HCT116 (cell line): Measurements from ENCODE around the gene IL1R2. TPM values are rescaled to one million over a fixed set of nuclear protein-coding genes. Genes with fewer than 3 reads are reported as not detected.

ENCODE experiments used
- ATAC-seq: fragments of 200-7000 bp; cut with Tn5 transposase; 2 replicates; pipeline ENCODE4 v1.9.1; 2020; ENCODE audit warnings: mild to moderate bottlenecking, moderate library complexity
- BruUV-seq: library from RNA; stranded (reverse); fragments of 400-500 nt; replicated peaks from 2 replicates; lab custom pipeline; 2021; lab: Mats Ljungman, UMichigan
- CTCF ChIA-PET: fragments of 300-600 bp; sonication (Branson Sonifier 250); formaldehyde crosslinking; loops from one replicate; lab custom pipeline; 2021; ENCODE audit warnings: antibody characterized with exemption; lab: Charles Lee
- POLR2A ChIA-PET: fragments of 300-600, 350-600 bp; sonication (Branson Sonifier 250); formaldehyde crosslinking; loops from one replicate; lab custom pipeline; 2021; ENCODE audit warnings: antibody characterized with exemption; lab: Charles Lee
- RAD21 ChIA-PET, 2 experiments: fragments of 300-600 bp; sonication (Branson Sonifier 250); formaldehyde crosslinking; loops; one replicate each; lab custom pipeline; 2023; ENCODE audit warnings: low total read pairs in 2 of 2; ENCODE audit not compliant: uncharacterized antibody in 2 of 2, unreplicated experiment in 2 of 2, low non-redundant PET in 1 of 2; lab: Charles Lee
- DNase-seq: peaks from one replicate; pipeline ENCODE4 v3.0.0-alpha.2; 2010; ENCODE audit warnings: low read depth, low spot score
- H2AFZ ChIP-seq: fragments of 200-600 bp; shearing (Covaris generic), sonication (generic); 2 replicates; pipeline ENCODE4 v1.6.1; 2017; ENCODE audit warnings: low read depth, mixed run types, mixed read lengths, antibody characterized with exemption, low read length; ENCODE audit not compliant: poor library complexity, severe bottlenecking
- H3K27ac ChIP-seq: 2 replicates; pipeline ENCODE4 v1.5.1; 2012; ENCODE audit warnings: low read depth, low read length
- H3K27me3 ChIP-seq: fragments of 200-600 bp; sonication (generic); 2 replicates; pipeline ENCODE4 v1.6.1; 2016; ENCODE audit warnings: mixed run types, low read length, mixed read lengths; ENCODE audit not compliant: insufficient read depth
- H3K36me3 ChIP-seq, 2 experiments: fragments of 200-500 bp in 1 of 2; fragments of 200-600 bp in 1 of 2; sonication (Bioruptor generic) in 1 of 2; sonication (generic) in 1 of 2; 2 replicates each; pipeline versions ENCODE4 v1.5.1 to v1.6.1; 2014 to 2016; ENCODE audit warnings: low read length in 2 of 2, inconsistent platforms in 1 of 2, mixed read lengths in 1 of 2, mixed run types in 1 of 2; ENCODE audit not compliant: insufficient read depth in 2 of 2, control insufficient read depth in 1 of 2
- H3K4me1 ChIP-seq, 2 experiments: fragments of 200-600 bp in 1 of 2; sonication (generic) in 1 of 2; 2 replicates each; pipeline versions ENCODE4 v1.5.1 to v1.6.1; 2012 to 2017; ENCODE audit warnings: low read length in 2 of 2, inconsistent platforms in 1 of 2, mild to moderate bottlenecking in 1 of 2, mixed read lengths in 1 of 2, mixed run types in 1 of 2, moderate library complexity in 1 of 2; ENCODE audit not compliant: insufficient read depth in 2 of 2, control insufficient read depth in 1 of 2
- H3K4me2 ChIP-seq: fragments of 200-600 bp; sonication (generic); 2 replicates; pipeline ENCODE4 v1.6.1; 2017; ENCODE audit warnings: mixed run types, low read length, mixed read lengths
- H3K4me3 ChIP-seq, 2 experiments: fragments of 200-600 bp in 1 of 2; sonication (generic) in 1 of 2; replicated peaks in 1 of 2; 2 replicates each; pipeline ENCODE4 v1.5.1; 2011 to 2016; ENCODE audit warnings: low read length in 2 of 2, control low read depth in 1 of 2, low read depth in 1 of 2, mild to moderate bottlenecking in 1 of 2, mixed read lengths in 1 of 2, mixed run types in 1 of 2
- H3K79me2 ChIP-seq: fragments of 200-600 bp; sonication (generic); 2 replicates; pipeline ENCODE4 v1.6.1; 2017; ENCODE audit warnings: mild to moderate bottlenecking, mixed run types, low read length, moderate library complexity, mixed read lengths; ENCODE audit not compliant: insufficient read depth
- H3K9ac ChIP-seq: fragments of 200-600 bp; sonication (generic); 2 replicates; pipeline ENCODE4 v1.6.1; 2016; ENCODE audit warnings: low read length, mixed read lengths
- H3K9me2 ChIP-seq: fragments of 200-600 bp; sonication (generic), shearing (Covaris generic); 2 replicates; pipeline ENCODE4 v1.6.1; 2017; ENCODE audit warnings: mixed run types, mild to moderate bottlenecking, moderate library complexity; ENCODE audit not compliant: insufficient read depth
- H3K9me3 ChIP-seq, 2 experiments: fragments of 200-500 bp in 1 of 2; fragments of 200-600 bp in 1 of 2; sonication (Bioruptor generic) in 1 of 2; sonication (generic) in 1 of 2; 2 replicates each; pipeline ENCODE4 v1.6.1; 2014 to 2017; ENCODE audit warnings: low read length in 2 of 2, mixed read lengths in 2 of 2, inconsistent platforms in 1 of 2, low read depth in 1 of 2, mild to moderate bottlenecking in 1 of 2, mixed run types in 1 of 2, moderate library complexity in 1 of 2; ENCODE audit not compliant: control insufficient read depth in 1 of 2, insufficient read depth in 1 of 2
- H4K20me1 ChIP-seq: fragments of 200-600 bp; sonication (generic), shearing (Covaris generic); 2 replicates; pipeline ENCODE4 v1.6.1; 2017; ENCODE audit warnings: mixed run types, mild to moderate bottlenecking, moderate library complexity; ENCODE audit not compliant: insufficient read depth
- ATF3 ChIP-seq: IDR thresholded peaks from 2 replicates; pipeline ENCODE4 v1.6.1; 2012
- CBX3 ChIP-seq: IDR thresholded peaks from 2 replicates; pipeline ENCODE4 v1.6.1; 2012; ENCODE audit warnings: low read depth
- CEBPB ChIP-seq: IDR thresholded peaks from 2 replicates; pipeline ENCODE4 v1.6.1; 2012; ENCODE audit warnings: low read depth
- EGR1 ChIP-seq: IDR thresholded peaks from 2 replicates; pipeline ENCODE4 v1.6.1; 2012; ENCODE audit warnings: low read depth
- EZH2phosphoT487 ChIP-seq: fragments of 200-600 bp; IDR thresholded peaks from 2 replicates; pipeline ENCODE4 v1.6.1; 2018; ENCODE audit warnings: antibody characterized with exemption, borderline replicate concordance
- JUND ChIP-seq: IDR thresholded peaks from 2 replicates; pipeline ENCODE4 v1.6.1; 2012
- POLR2A ChIP-seq: IDR thresholded peaks from 2 replicates; pipeline ENCODE4 v1.7.0; 2011; ENCODE audit warnings: borderline replicate concordance; ENCODE audit not compliant: insufficient read depth, insufficient read length; ENCODE audit errors: extremely low read depth
- POLR2AphosphoS5 ChIP-seq: IDR thresholded peaks from 2 replicates; pipeline ENCODE4 v1.6.1; 2011; ENCODE audit warnings: mild to moderate bottlenecking, low read depth, low read length, moderate library complexity
- RAD21 ChIP-seq: IDR thresholded peaks from 2 replicates; pipeline ENCODE4 v1.6.1; 2012; ENCODE audit warnings: low read depth, mild to moderate bottlenecking
- SIN3A ChIP-seq: IDR thresholded peaks from 2 replicates; pipeline ENCODE4 v1.6.1; 2012; ENCODE audit warnings: low read depth
- SP1 ChIP-seq: IDR thresholded peaks from 2 replicates; pipeline ENCODE4 v1.6.1; 2012; ENCODE audit warnings: low read depth
- TCF7L2 ChIP-seq: IDR thresholded peaks from 2 replicates; pipeline ENCODE4 v1.7.0; 2011; ENCODE audit warnings: borderline replicate concordance, inconsistent platforms; ENCODE audit not compliant: insufficient read depth, insufficient read length; ENCODE audit errors: extremely low read depth
- YY1 ChIP-seq: IDR thresholded peaks from 2 replicates; pipeline ENCODE4 v1.6.1; 2011; ENCODE audit warnings: low read length, low read depth, moderate library complexity, mild to moderate bottlenecking; ENCODE audit not compliant: insufficient replicate concordance; ENCODE audit errors: extremely low read depth
- ZNF274 ChIP-seq: fragments of 200-500 bp; sonication (Bioruptor generic); IDR thresholded peaks from 2 replicates; pipeline ENCODE4 v1.6.1; 2014; ENCODE audit warnings: mild to moderate bottlenecking, low read depth, low read length, inconsistent platforms
- intact Hi-C: fragments of 100-400 bp; cut with micrococcal nuclease; formaldehyde crosslinking; loops from 2 replicates; pipeline ENCODE4 v1.10.0; 2022
- total RNA-seq: library from RNA; stranded (reverse); gene quantifications from one replicate; pipeline ENCODE4 v1.2.1, GENCODE V29; 2021; ENCODE audit not compliant: unreplicated experiment
- TF ChIP-seq, protein P1 (sequence below): IDR thresholded peaks from 2 replicates; pipeline ENCODE4 v1.6.1; 2012
- TF ChIP-seq, protein P2 (sequence below): IDR thresholded peaks from 2 replicates; pipeline ENCODE4 v1.6.1; 2011; ENCODE audit warnings: mild to moderate bottlenecking, low read length, moderate library complexity; ENCODE audit not compliant: insufficient replicate concordance; ENCODE audit errors: extremely low read depth

Gene IL1R2
- total RNA-seq, 1 experiment from 2014 or later, result 0.52 TPM

- ChIA-PET CTCF (interaction anchor here (1.1 to 1.4 kb wide), 2 partner anchors 21 to 199 kb away, joined by 3 read pairs; no protein-coding TSS in a partner anchor), POLR2A (no interaction called here), RAD21 (no interaction called here)
- Histone ChIP-seq H3K4me3 (no peak overlapping the region), H3K9me2 (no peaks in the 10 kb centered on the region), H3K27ac (no peak overlapping the region), H3K27me3 (peaks cover 31% of the 10 kb centered on the region; the same call in 1 of the 2 replicates), H3K9me3 (no peaks in the 10 kb centered on the region), H3K79me2 (no peaks in the 10 kb centered on the region), H4K20me1 (no peaks in the 10 kb centered on the region), H3K36me3 (no peaks in the 10 kb centered on the region), H3K4me2 (no peak overlapping the region), H3K9ac (no peak overlapping the region), H3K4me1 (no peaks in the 10 kb centered on the region), H2AFZ (no peak overlapping the region)
- no peak for ATAC-seq
- TF ChIP-seq EGR1, result no peak
- TF ChIP-seq JUND, result no peak
- no peak for TF ChIP-seq ATF3
- no peak for TF ChIP-seq EZH2phosphoT487
- TF ChIP-seq POLR2A, result no peak
- TF ChIP-seq RAD21, result no peak
- TF ChIP-seq SP1, result no peak
- no peak for TF ChIP-seq SIN3A
- no TSS peak for BruUV-seq
- intact Hi-C loops, result no loop called here
- no peak for DNase-seq
These were observed 49.6 kb downstream of the IL1R2 start for GRCh38 chr2:102041351-102041750.

- RAD21 ChIA-PET, result no interaction called here
- Histone ChIP-seq H4K20me1 (no peaks in the 10 kb centered on the region), H3K4me2 (no peak overlapping the region), H3K27ac (no peak overlapping the region), H3K9me3 (no peaks in the 10 kb centered on the region), H2AFZ (no peak overlapping the region), H3K36me3 (no peaks in the 10 kb centered on the region), H3K4me1 (no peaks in the 10 kb centered on the region), H3K9me2 (no peaks in the 10 kb centered on the region), H3K4me3 (no peak overlapping the region), H3K79me2 (no peaks in the 10 kb centered on the region), H3K9ac (no peak overlapping the region), H3K27me3 (peaks cover 38% of the 10 kb centered on the region; the same call in 1 of the 2 replicates)
- ATAC-seq (no peak), DNase-seq (no peak)
- POLR2A ChIA-PET, result no interaction called here
- intact Hi-C loops, result no loop called here
- BruUV-seq, result no TSS peak
- CTCF ChIA-PET, result interaction anchor here (1.1 kb wide), 1 partner anchor 22 kb away, joined by 3 read pairs; no protein-coding TSS in a partner anchor
- no peak for TF ChIP-seq CEBPB
- TF ChIP-seq, protein P1, sequence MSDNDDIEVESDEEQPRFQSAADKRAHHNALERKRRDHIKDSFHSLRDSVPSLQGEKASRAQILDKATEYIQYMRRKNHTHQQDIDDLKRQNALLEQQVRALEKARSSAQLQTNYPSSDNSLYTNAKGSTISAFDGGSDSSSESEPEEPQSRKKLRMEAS, result no peak
- TF ChIP-seq SIN3A, result no peak
- TF ChIP-seq, protein P2, sequence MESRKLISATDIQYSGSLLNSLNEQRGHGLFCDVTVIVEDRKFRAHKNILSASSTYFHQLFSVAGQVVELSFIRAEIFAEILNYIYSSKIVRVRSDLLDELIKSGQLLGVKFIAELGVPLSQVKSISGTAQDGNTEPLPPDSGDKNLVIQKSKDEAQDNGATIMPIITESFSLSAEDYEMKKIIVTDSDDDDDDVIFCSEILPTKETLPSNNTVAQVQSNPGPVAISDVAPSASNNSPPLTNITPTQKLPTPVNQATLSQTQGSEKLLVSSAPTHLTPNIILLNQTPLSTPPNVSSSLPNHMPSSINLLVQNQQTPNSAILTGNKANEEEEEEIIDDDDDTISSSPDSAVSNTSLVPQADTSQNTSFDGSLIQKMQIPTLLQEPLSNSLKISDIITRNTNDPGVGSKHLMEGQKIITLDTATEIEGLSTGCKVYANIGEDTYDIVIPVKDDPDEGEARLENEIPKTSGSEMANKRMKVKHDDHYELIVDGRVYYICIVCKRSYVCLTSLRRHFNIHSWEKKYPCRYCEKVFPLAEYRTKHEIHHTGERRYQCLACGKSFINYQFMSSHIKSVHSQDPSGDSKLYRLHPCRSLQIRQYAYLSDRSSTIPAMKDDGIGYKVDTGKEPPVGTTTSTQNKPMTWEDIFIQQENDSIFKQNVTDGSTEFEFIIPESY, result no peak
- TF ChIP-seq ZNF274, result no peak
- TF ChIP-seq TCF7L2, result no peak
- TF ChIP-seq YY1, result no peak
- TF ChIP-seq POLR2A, result no peak
- TF ChIP-seq CBX3, result no peak
- no peak for TF ChIP-seq RAD21
- TF ChIP-seq POLR2AphosphoS5, result no peak
These were observed 50.7 kb downstream of the IL1R2 start for GRCh38 chr2:102042196-102043081.
